Activated CD8-positive, alpha-beta memory T cell treated with anti-CD3 and anti-CD28 coated beads for 36 hours (primary cell): ENCODE data around the gene CTDSPL. TPM values are rescaled to one million over a fixed set of nuclear protein-coding genes. Genes with fewer than 3 reads are reported as not detected.

Experiments
- CTCF ChIA-PET: fragments of 350-600 bp; sonication (Branson Sonifier 250); formaldehyde crosslinking; loops from one replicate; lab custom pipeline; 2021; ENCODE audit warnings: antibody characterized with exemption; lab: Charles Lee
- POLR2A ChIA-PET: fragments of 350-600 bp; sonication (Branson Sonifier 250); formaldehyde crosslinking; loops from one replicate; lab custom pipeline; 2021; ENCODE audit warnings: antibody characterized with exemption; lab: Charles Lee
- total RNA-seq, 2 experiments: library from RNA; stranded (reverse); gene quantifications; one replicate each; pipeline ENCODE4 v1.2.3, GENCODE V29; 2021

The CTDSPL gene
- total RNA-seq, 2 experiments from 2014 or later, result 1.0 to 1.6 TPM

GRCh38 chr3:37989821-37990480, 128.3 kb downstream of the CTDSPL start:
- CTCF ChIA-PET, result no interaction called here
- POLR2A ChIA-PET, result no interaction called here

GRCh38 chr3:37990527-37990926, 128.8 kb downstream of the CTDSPL start, which contains the start of gene VILL:
Gene VILL, plus strand, starts transcription at chr3:37990786. Its CDS starts 2,887 bp downstream, at chr3:37993673.
- ChIA-PET CTCF (no interaction called here), POLR2A (no interaction called here)

- ChIA-PET POLR2A (no interaction called here), CTCF (no interaction called here)
Measured at GRCh38 chr3:37991109-37991508, 129.4 kb downstream of the CTDSPL start.

GRCh38 chr3:37991823-37992222, 130.1 kb downstream of the CTDSPL start:
- ChIA-PET POLR2A (no interaction called here), CTCF (interaction anchor here (0.5 to 1.7 kb wide), 2 partner anchors 17 to 796 kb away, joined by 3 to 6 read pairs; no protein-coding TSS in a partner anchor)

- POLR2A ChIA-PET, result no interaction called here
- CTCF ChIA-PET, result interaction anchor here (0.5 to 1.7 kb wide), 2 partner anchors 18 to 796 kb away, joined by 3 to 6 read pairs; no protein-coding TSS in a partner anchor
Measured at GRCh38 chr3:37992271-37993066, 130.8 kb downstream of the CTDSPL start.

GRCh38 chr3:37993067-37993455, 131.4 kb downstream of the CTDSPL start:
- POLR2A ChIA-PET, result no interaction called here
- CTCF ChIA-PET, result interaction anchor here (1.7 kb wide), 1 partner anchor 19 kb away, joined by 6 read pairs; no protein-coding TSS in a partner anchor

GRCh38 chr3:37993460-37993819, 131.8 kb downstream of the CTDSPL start:
- ChIA-PET CTCF (interaction anchor here (1.7 kb wide), 1 partner anchor 19 kb away, joined by 6 read pairs; no protein-coding TSS in a partner anchor), POLR2A (no interaction called here)

- ChIA-PET POLR2A (interaction anchor here (0.7 kb wide), 1 partner anchor 45 kb away, joined by 3 read pairs; the partner anchor contains the start of gene DLEC1), CTCF (interaction anchor here (0.5 to 0.9 kb wide), 3 partner anchors 10 to 1093 kb away, joined by 4 to 7 read pairs (median 4); no protein-coding TSS in a partner anchor)
Measured at GRCh38 chr3:37993820-37994638, 132.3 kb downstream of the CTDSPL start.

- ChIA-PET CTCF (interaction anchor here (0.5 to 0.9 kb wide), 3 partner anchors 9 to 1094 kb away, joined by 4 to 7 read pairs (median 4); no protein-coding TSS in a partner anchor), POLR2A (interaction anchor here (0.7 kb wide), 1 partner anchor 45 kb away, joined by 3 read pairs; the partner anchor contains the start of gene DLEC1)
Measured at GRCh38 chr3:37994639-37994972, 132.9 kb downstream of the CTDSPL start.

GRCh38 chr3:37995652-37996641, 134.3 kb downstream of the CTDSPL start:
- ChIA-PET CTCF (interaction anchor here (0.7 to 1.9 kb wide), 9 partner anchors 10 to 142 kb away, joined by 3 to 7 read pairs (median 3); partner anchors contain the start of genes ACAA1, DLEC1 and PLCD1), POLR2A (no interaction called here)

- POLR2A ChIA-PET, result no interaction called here
- CTCF ChIA-PET, result interaction anchor here (0.5 to 1.9 kb wide), 12 partner anchors 8 to 151 kb away, joined by 3 to 11 read pairs (median 3); partner anchors contain the start of genes ACAA1, DLEC1 and PLCD1
Measured at GRCh38 chr3:37996785-37997301, 135.2 kb downstream of the CTDSPL start.

- ChIA-PET CTCF (interaction anchor here (0.5 to 1.9 kb wide), 11 partner anchors 8 to 151 kb away, joined by 3 to 11 read pairs (median 3); partner anchors contain the start of genes ACAA1 and DLEC1), POLR2A (no interaction called here)
Measured at GRCh38 chr3:37997342-37997741, 135.7 kb downstream of the CTDSPL start.

GRCh38 chr3:37997791-37998370, 136.2 kb downstream of the CTDSPL start:
- ChIA-PET CTCF (interaction anchor here (0.8 to 1.9 kb wide), 3 partner anchors 7 to 35 kb away, joined by 3 to 7 read pairs (median 5); no protein-coding TSS in a partner anchor), POLR2A (no interaction called here)

GRCh38 chr3:37999836-38000235, 138.2 kb downstream of the CTDSPL start:
- POLR2A ChIA-PET, result no interaction called here

GRCh38 chr3:38000242-38000916, 138.7 kb downstream of the CTDSPL start:
- CTCF ChIA-PET, result interaction anchor here (0.6 to 1.0 kb wide), 2 partner anchors 23 to 26 kb away, joined by 3 read pairs; no protein-coding TSS in a partner anchor
- POLR2A ChIA-PET, result no interaction called here

More at GRCh38 chr3:37999836-38000235, 138.2 kb downstream of the CTDSPL start:
- CTCF ChIA-PET, result no interaction called here

GRCh38 chr3:38000965-38001455, 139.3 kb downstream of the CTDSPL start:
- POLR2A ChIA-PET, result no interaction called here
- CTCF ChIA-PET, result interaction anchor here (0.6 to 1.9 kb wide), 3 partner anchors 15 to 27 kb away, joined by 3 to 6 read pairs (median 3); no protein-coding TSS in a partner anchor
